ENCODE measurements around the gene STEAP2.

Gene STEAP2

DNA sequence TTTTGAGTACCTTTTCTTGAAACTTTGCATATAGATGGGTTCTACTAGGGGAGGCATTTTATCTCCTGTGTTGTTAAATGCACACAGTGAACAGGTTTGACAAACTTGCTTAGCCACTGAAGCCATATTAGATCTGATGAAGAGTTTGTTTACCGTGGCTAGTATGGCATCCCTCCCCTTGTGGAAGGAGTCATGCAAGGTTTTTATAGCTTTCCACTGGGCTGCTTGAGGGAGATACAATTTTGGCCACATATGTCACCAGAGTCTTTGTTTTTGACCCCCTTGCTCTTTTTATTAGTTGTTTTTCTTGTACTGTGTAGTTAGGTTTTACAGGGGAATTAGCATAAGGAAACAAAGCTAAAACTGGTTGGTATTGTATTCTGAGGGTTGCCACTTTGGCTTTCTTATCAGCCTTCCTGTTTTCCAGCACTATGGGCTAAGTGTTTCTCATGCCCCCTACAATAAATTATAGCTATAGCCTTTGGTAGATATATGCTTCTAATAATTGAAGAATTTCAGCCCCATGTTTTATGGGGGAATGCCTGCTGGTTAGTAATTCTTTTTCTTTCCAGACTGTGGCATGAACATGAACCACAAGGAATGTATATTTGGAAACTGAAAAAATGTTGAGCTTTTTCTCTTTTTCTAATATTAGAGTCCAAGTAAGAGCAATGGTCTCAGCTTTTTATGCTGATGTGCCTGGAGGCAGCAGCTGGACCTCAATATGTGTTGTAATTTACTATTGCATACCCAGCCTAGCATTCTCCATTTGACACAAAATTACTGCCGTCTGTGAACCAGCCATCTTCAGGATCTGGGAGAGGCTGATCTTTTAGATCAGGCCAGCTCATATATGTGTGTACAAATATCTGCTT lies 18.4 kb upstream of the STEAP2 start:
- DNase-seq (ENCODE audit: low read depth) = no peak

- no peak for DNase-seq (ENCODE audit: low read depth)
These were observed 16.4 kb upstream of the STEAP2 start for GRCh38 chr7:90194911-90195809.

- DNase-seq (ENCODE audit: low read depth) = no peak
These were observed 9.9 kb upstream of the STEAP2 start for GRCh38 chr7:90201500-90202195.

- DNase-seq (ENCODE audit: low read depth) = no peak
These were observed 3.6 kb upstream of the STEAP2 start for GRCh38 chr7:90207956-90208355.

DNA sequence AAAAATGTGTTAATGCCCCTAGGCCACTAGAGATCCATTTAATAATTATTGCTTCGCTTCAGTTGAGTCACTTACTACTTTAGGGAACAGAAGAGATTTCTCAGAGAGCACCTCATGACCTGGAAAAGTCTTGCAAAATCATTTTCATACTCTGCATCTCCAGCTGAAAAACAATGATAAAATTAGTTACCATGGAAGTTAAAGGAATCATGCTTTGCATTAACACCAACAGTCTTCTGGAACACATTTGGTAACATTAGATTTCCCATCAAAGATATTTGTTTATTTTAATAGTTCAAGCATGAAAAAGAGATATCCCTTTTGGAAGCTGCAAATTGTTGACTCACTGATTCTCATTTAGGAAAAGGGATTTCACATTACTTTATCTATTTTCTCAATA lies 1.8 kb upstream of the STEAP2 start:
- peak; percentile 15 for DNase-seq (ENCODE audit: low read depth)

DNA sequence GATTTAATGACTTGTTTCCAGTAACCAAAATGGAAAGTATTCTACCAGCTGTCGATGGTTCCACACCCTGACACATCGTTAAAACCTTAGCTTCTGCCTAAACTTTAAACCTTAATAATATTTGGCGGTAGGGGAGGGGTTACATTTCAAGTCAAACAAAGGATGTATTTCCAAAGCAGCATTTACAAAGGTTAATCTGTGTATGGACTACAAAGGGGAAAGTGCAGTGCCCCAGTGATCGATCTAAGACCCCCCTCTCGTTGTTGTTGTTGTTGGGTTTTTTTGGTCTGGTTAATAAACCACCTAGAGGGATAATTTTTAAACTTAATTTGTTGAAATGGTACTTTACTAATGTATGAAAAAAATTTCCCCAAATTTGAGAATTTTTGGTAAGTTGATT lies 1.1 kb upstream of the STEAP2 start:
- DNase-seq (ENCODE audit: low read depth) = no peak

- no peak for DNase-seq (ENCODE audit: low read depth)
These were observed 559 bp upstream of the STEAP2 start for GRCh38 chr7:90210981-90211380.

DNA sequence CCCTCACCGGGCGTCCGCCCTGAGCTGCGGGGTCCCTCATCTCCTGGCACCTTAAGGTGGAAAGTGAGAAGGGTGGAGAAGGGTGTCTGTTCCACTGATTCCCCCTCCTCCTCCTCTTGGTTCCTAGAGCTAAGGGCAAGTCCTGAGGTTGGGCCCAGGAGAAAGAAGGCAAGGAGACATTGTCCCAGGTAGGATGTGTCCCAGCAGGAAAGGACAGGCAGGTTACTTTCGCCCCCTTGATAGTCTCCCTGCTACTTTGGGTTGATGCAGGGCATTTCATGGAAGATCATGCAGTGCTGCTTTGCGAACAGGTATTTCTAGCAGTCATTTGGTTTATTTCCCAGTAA lies 582 bp downstream of the STEAP2 start:
- DNase-seq (ENCODE audit: low read depth) = no peak

GRCh38 chr7:90213521-90213920 lies 2.0 kb downstream of the STEAP2 start:
- DNase-seq (ENCODE audit: low read depth) = no peak

DNA sequence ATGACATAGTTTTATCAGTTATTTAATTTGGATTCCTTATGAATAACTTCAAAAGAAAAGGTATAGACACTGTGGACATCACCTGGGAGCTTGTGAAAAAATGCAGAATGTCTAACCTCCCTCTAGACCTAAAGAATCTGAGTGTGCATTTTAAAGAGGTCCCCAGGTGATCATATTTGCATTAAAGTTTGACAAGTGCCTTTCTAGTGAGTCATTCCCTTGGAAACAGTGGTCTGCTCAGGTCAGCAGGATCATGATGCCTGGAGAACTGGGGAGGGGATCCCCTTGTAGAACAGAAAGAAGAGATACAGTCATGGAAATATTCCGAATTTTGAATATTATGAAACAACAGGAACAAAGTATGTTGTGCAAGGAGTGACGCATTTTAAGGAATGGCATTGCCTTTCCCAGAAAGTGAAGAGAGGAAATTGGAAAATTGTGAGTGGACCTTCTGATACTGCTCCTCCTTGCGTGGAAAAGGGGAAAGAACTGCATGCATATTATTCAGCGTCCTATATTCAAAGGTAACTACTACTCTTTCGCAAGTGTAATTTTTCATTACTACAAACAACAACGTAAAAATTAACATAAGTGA lies 4.6 kb downstream of the STEAP2 start:
- DNase-seq (ENCODE audit: low read depth) = no peak

GRCh38 chr7:90216771-90217170 lies 5.2 kb downstream of the STEAP2 start:
- no peak for DNase-seq (ENCODE audit: low read depth)

DNA sequence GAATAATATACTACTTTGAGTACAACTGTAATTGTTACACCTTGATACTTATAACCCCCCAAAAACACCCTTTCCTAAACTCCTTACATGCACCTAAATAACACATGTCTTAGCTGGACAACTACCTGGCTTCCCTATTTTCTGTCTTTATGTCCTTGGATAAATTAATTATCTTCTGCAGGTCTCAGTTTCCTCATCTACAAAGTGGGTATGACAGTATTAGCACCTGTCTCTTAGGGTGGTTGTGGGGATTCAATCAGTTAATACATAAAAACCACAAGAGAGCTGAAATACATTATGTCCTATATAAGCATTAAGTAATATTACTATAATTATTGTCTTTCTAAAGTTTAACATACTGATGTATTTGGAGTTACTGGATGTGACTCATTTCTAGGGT lies 10.8 kb downstream of the STEAP2 start:
- DNase-seq (ENCODE audit: low read depth) = no peak

- no peak for DNase-seq (ENCODE audit: low read depth)
These were observed 11.5 kb downstream of the STEAP2 start for GRCh38 chr7:90222811-90223725.

DNA sequence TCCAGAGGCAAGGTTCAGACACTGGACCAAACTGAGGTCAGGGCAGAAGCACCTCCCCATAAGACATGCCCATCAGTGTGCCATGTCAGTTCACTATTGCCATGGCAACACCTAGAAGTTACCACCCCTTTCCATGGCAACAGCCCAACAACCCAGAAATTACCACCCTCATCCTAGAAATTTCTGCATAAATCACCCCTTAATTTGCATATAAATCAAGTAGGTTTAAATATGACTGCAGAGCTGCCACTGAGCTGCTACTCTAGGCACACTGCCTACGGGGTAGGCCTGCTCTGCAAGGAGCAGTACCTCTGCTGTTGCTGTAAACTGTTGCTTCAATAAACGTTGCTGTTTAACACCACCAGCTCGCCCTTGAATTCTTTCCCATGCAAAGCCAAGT lies 12.7 kb downstream of the STEAP2 start:
- DNase-seq (ENCODE audit: low read depth) = no peak

GRCh38 chr7:90225181-90225580 lies 13.6 kb downstream of the STEAP2 start:
- DNase-seq (ENCODE audit: low read depth) = no peak

DNA sequence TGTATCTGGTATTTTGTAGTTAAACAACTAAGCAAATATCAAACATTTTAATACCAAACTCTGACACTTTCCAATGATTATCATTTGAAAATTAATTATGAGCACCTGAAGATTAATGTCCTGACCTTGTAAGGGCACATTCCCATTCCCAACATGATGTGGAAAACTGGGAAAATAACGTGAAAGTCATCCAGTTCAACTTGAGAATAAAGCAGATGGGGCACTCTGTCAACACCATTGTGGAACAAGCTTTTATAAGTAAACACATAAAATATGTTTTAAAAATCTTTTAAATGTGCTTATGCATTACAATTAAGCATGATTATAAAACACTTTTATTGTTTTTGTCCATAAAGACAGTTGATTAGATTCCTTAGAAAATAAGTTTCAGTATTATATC lies 14.1 kb downstream of the STEAP2 start:
- no peak for DNase-seq (ENCODE audit: low read depth)

DNA sequence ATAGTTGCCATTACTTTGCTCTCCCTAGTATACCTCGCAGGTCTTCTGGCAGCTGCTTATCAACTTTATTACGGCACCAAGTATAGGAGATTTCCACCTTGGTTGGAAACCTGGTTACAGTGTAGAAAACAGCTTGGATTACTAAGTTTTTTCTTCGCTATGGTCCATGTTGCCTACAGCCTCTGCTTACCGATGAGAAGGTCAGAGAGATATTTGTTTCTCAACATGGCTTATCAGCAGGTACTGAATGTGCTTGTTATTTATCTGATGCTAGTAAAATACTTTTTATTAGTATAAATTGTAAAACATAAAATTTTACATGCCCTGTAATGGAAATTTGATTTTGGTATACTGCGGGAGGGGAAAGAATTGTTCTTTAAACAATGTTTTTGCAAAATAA lies 15.7 kb downstream of the STEAP2 start:
- DNase-seq (ENCODE audit: low read depth) = no peak

GRCh38 chr7:90229682-90230081 lies 18.1 kb downstream of the STEAP2 start:
- DNase-seq (ENCODE audit: low read depth) = no peak

DNA sequence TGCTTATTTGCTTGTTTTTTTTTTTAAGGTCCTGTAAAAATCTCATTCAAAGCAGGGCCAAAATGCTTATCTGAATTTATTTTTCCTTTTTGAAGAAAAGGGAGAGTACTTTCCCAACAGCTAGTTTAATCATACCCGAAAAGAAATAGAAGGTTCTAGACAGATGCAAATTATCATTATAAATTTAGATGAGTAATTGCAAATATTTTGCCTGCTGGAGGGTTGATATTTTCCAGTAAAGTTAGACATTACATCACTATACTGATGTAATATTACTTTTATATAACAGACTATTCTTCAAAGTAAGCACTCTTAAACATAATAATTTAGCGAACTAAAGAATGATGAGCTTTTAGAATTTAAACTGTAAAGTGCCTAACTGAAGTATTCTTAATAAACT lies 19.3 kb downstream of the STEAP2 start:
- no peak for DNase-seq (ENCODE audit: low read depth)

- no peak for DNase-seq (ENCODE audit: low read depth)
These were observed 19.8 kb downstream of the STEAP2 start for GRCh38 chr7:90231304-90231703.

GRCh38 chr7:90232430-90232829 lies 20.9 kb downstream of the STEAP2 start:
- no peak for DNase-seq (ENCODE audit: low read depth)

Measured in iris pigment epithelial cell (primary cell).